DMS53 treated with DMSO at 0.1 percent for 48 hours (cell line): ENCODE results near the gene VEGFC.
A peak's percentile ranks its signal among the peaks of the same experiment; 100 is the strongest.

Experiments
- DNase-seq: peaks from one replicate; lab custom pipeline; 2025; ENCODE audit not compliant: unreplicated experiment; lab: John Stamatoyannopoulos, UW

The VEGFC gene, protein sequence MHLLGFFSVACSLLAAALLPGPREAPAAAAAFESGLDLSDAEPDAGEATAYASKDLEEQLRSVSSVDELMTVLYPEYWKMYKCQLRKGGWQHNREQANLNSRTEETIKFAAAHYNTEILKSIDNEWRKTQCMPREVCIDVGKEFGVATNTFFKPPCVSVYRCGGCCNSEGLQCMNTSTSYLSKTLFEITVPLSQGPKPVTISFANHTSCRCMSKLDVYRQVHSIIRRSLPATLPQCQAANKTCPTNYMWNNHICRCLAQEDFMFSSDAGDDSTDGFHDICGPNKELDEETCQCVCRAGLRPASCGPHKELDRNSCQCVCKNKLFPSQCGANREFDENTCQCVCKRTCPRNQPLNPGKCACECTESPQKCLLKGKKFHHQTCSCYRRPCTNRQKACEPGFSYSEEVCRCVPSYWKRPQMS

DNA sequence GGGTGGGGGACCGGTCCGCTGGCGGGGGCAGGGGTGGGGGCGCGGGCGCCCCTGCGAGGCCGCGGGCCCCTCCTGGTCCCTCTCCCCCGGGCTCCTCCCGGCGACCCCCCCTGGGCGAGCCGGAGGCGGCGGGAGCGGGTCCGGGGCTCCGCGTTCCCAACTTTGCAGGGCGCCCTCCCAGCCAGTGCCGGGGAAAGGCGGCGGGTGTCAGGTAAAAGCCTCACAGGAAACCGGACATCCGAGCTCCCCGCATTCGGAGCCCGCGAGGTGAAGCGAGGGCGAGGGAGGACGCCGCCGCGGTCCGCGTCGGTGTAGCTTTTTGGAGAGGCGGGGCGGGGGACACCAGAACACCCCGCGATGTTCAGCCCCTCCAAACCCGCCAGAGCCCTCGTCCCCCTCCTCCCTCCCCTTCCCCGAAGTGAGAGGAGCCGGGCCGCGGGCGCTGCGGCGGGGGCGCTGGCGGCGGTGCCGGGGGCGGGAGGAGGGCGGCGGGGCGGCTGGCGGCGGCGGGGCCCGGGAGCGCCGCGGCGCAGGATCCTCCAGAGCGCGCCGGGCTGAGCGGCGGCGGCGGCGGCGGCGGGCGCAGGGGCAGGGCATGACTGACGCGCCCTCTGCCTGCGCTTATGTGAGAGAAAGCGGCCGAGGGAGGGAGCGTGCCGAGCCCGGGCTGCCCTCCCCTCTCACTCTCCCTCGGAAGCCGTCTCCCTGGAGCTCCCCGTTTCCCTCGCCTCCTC lies at the start of gene VEGFC:
TSS of gene VEGFC (minus strand) at position 597 of the 734 bp plus-strand sequence. CDS start 611 bp downstream, outside the sequence.
- peak; percentile 9 for DNase-seq

DNA sequence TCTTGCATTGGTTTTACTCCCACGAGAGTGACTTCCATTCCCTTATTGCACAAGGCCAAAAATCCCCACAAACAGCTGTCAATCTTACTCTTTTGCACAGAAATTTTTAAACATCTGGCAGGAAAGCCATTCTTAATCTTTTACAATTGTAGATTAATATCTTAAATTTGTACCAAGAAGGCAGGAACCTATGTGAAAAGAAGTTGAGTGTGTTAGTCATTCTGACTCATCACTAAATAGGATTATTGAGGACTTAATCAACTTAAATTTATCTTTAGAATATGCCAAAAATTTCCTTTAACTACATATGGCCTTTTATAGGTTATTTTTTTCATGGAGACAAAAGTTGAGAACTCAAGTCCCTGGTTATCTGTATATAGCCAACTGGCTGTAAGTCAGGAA lies 49.0 kb upstream of the VEGFC start:
- DNase-seq: no peak

DNA sequence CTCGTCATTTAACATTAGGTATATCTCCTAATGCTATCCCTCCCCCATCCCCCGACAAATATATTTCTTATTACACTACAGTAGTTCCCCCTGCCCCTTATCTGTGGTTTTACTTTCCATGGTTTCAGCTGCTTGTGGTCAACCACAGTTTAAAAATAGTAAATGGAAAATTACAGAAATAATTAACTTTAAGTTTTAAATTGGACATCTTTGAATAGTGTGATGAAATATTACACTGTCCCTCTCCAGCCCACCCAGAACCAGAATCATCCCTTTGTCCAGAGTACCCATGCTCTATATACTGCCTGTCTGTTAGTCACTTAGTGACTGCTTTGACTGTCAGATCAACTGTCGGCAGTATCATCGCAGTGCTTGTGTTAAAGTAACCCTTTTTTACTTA lies 47.4 kb upstream of the VEGFC start:
- DNase-seq: no peak

DNA sequence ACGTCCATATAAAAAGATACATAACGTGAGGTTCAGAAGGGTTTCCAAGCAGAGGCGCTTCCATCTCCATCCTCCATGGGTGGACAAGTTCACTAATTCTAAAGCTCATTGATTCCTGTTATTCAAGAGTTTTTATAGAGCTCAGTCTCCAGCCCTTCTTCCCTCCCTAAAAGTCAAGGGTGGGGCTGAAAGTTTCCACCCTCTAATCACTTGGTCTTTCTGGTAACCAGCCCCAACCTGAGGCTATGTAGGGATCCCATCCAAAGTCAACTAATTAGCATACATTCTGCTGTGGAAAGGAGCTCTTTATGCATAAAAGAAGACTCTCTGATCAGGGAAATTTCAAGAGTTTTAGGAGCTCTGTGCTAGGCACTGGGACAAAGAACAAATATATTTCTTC lies 46.9 kb upstream of the VEGFC start:
- DNase-seq: no peak

- DNase-seq: no peak
Measured at GRCh38 chr4:176838601-176839433, 46.1 kb upstream of the VEGFC start.

DNA sequence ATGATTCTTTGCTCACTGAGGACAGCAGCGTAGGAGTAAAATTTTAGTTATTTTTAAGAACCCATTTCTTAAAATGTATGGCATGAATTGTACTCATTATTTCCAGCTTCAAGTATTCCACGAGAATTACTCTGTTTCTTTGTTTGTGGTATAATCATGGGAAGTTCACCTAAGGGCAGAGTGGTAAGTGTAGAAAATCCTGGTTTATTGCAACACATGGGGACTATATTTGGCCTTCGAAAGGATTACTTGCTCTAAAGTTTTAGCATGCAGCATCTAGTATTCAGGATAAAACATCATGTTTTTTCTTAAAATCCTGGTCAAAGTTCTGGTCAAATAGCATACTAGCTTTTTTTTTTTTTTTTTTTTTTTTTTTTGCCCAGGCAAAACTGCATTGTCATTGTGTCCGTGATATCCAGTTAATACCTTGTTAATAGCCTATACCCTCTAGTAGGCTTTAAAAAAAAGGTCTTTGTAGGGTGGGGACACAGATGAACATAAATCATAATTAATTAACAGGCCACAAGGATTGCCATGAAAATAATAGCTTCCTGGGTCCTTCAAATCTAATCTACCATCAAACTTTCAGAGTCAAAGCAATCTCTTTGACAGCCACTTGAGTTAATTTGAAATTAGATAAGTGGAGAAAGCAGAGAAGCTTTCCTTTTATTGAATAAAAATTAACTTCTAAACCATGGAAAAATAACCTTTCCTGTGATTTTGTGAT lies 44.6 kb upstream of the VEGFC start:
- DNase-seq: no peak

- no peak for DNase-seq
Measured at GRCh38 chr4:176834531-176834930, 41.8 kb upstream of the VEGFC start.

GRCh38 chr4:176833400-176834175 lies 40.9 kb upstream of the VEGFC start:
- DNase-seq: no peak

GRCh38 chr4:176830971-176831370 lies 38.2 kb upstream of the VEGFC start:
- no peak for DNase-seq

DNA sequence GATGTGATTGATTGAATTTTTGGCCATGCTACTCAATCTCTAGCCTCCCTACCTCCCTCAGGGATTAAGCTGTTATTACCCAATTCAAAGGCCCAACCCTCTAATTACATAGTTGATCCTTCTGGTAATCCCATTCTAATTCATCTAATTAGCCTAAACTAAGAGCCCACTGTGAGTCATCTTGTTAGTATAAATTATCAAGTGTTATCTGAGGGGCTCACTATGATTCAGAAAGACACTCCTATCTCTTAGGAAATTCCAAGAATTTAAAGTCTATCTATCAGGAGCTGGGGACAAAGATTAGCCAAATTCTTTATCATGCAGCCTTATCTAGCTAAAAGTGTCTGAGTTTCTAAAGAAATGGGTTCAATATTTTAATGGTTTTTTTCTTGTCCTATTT lies 32.9 kb upstream of the VEGFC start:
- DNase-seq: no peak

DNA sequence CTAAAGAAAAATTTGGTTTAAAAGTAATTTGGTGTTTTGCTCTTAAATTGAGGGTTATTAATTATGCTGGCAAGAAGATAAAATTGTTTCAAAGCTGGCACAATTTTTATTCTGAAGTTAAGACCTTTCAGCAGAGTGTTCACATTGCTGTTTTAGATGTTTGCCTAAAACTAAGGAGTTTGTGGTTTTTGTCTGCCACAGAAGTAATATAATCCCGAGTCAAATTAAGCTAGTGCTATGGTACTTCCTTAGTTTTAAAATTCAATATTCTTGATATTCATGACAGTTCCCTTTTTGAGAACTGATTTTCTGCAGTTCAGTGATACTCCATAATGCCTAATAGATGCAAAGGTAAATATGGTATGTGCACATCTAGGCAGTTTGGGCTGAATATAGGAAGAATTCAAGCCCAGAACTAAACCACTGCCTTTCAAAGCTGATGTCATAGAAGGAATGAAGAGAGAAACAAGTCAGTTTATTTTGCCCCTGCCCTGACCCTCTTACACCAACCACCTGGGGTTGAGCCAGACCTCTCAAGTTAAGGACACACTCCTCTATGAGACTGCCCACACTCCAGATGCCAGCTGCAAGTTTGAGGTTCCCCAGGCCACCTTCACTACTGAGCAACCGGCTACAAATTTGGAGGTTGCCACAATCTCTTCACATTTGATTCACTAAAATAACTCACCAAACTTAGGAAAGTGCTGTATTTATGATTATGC lies 32.1 kb upstream of the VEGFC start:
- DNase-seq: no peak

GRCh38 chr4:176818531-176818930 lies 25.8 kb upstream of the VEGFC start:
- DNase-seq: no peak

DNA sequence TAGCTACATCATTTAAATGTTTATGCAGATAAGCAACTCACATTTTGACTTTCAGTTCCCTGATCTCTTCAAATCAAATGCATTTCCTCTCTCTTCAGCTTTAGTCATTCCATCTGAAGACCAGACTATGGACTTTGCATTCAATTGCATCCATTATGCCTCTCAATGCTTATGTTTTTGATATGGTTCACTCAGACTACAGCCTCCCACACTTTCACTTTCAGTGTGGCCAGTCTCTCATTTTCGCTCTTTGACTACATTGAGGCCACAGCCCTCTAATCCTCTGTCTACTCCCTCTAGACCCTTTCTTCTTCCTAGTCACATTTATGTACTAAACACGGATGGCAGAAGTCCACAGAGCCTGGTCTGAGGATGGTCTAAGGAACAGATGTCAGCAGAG lies 24.5 kb upstream of the VEGFC start:
- no peak for DNase-seq

- DNase-seq: no peak
Measured at GRCh38 chr4:176814770-176815169, 22.0 kb upstream of the VEGFC start.

GRCh38 chr4:176810481-176811249 lies 17.9 kb upstream of the VEGFC start:
- DNase-seq: no peak

GRCh38 chr4:176806778-176807375 lies 14.2 kb upstream of the VEGFC start:
- DNase-seq: no peak

GRCh38 chr4:176805155-176805554 lies 12.4 kb upstream of the VEGFC start:
- no peak for DNase-seq

DNA sequence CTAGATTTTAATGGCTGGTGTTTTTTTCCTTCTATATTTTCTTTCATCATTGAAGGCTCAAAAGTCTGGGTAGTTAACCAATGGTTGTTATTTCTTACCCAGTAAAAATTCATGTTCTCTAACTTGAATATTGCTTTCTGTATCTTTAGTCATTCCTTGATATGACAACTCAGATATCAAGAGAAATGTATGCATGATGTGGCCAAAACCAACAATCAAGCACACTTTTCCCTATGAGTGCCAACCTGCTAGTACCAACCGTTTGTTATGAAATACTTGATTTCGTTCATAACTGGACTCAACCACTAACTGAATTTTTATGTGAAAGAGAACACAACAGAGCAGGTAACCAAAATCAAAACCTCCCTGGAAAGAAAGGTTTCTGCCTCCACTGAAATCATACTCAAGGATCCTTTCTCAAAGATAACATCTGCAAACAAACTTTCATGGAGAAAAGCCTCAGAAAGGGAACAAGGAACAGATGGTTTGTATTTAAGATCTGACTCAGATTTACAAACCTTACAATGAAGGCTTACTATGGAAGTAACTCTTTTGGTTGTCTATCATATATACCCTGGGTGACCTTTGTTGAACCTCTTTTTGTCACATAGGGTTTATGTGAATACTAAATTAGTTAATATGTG lies 8.3 kb upstream of the VEGFC start:
- no peak for DNase-seq
